Testis (tissue), 3 donors: Measurements from ENCODE around the gene RCOR1. TPM values are rescaled to one million over a fixed set of nuclear protein-coding genes. Genes with fewer than 3 reads are reported as not detected.
A peak's percentile ranks its signal among the peaks of the same experiment; 100 is the strongest.

Experiments
- DNase-seq: peaks from one replicate; pipeline ENCODE4 v3.0.0-alpha.2; 2019
- H3K27ac ChIP-seq, 2 donors: fragments of 200-600 bp; sonication (generic); one replicate each; pipeline ENCODE4 v1.5.1; 2019
- H3K27me3 ChIP-seq: fragments of 200-600 bp; sonication (generic); one replicate; pipeline ENCODE4 v1.5.1; 2019
- H3K36me3 ChIP-seq: fragments of 200-600 bp; sonication (generic); one replicate; pipeline ENCODE4 v1.5.1; 2017; ENCODE audit warnings: low read depth; ENCODE audit errors: missing control alignments
- H3K4me1 ChIP-seq: fragments of 200-600 bp; sonication (generic); one replicate; pipeline ENCODE4 v1.5.1; 2019
- H3K4me3 ChIP-seq, 2 donors: fragments of 200-600 bp; sonication (generic); one replicate each; pipeline ENCODE4 v1.5.1; 2017 to 2019
- H3K9me3 ChIP-seq: fragments of 200-600 bp; sonication (generic); one replicate; pipeline ENCODE4 v1.5.1; 2017
- POLR2A ChIP-seq: fragments of 450-650 bp; IDR thresholded peaks from one replicate; pipeline ENCODE4 v1.6.1; 2017; ENCODE audit warnings: antibody characterized with exemption, mild to moderate bottlenecking, moderate library complexity
- WGBS, 2 donors: methylation state at CpG; one replicate each; pipeline ENCODE4 v1.1.5; 2018; 5-methylcytosine and 5-hydroxymethylcytosine counted together
- intact Hi-C: fragments of 100-400 bp; cut with DNase I; formaldehyde crosslinking; loops from one replicate; pipeline ENCODE4 v1.15.1; 2023; ENCODE audit warnings: low total_unique reads
- polyA plus RNA-seq: library from polyadenylated mRNA; stranded (reverse); fragments of 350-450 nt; fragmentation: Illumina TruSeq; extraction: RNeasy Lipid Tissue Mini Kit (QIAGEN cat#74804); gene quantifications from one replicate; pipeline ENCODE4 v1.2.3, GENCODE V29; 2014; ENCODE audit warnings: low read depth, low replicate concordance; ENCODE audit not compliant: insufficient read depth
- total RNA-seq, 2 donors: library from RNA; depleted of rRNA; stranded (reverse); fragments of >200 nt; gene quantifications; one replicate each; pipeline ENCODE4 v1.2.3, GENCODE V29; 2016
- TF ChIP-seq, protein P1 (sequence below), 3 experiments: fragments of 450-650 bp in 2 of 3; fragments of 200-600 bp in 1 of 3; sonication (generic) in 1 of 3; IDR thresholded peaks; one replicate each; pipeline ENCODE4 v1.5.1; 2016 to 2019; ENCODE audit warnings: antibody characterized with exemption in 3 of 3, mild to moderate bottlenecking in 2 of 3, moderate library complexity in 1 of 3

Gene RCOR1
- total and polyA plus RNA-seq, 3 donors from 2014 or later: 33.8 to 37.8 (median 33.9) TPM

GRCh38 chr14:102757646-102758045 is 165.2 kb downstream of the RCOR1 start:
- DNase-seq: no peak
- no peaks in the 10 kb centered on the region for H3K9me3 ChIP-seq
- no peaks in the 10 kb centered on the region for H3K36me3 ChIP-seq
- TF ChIP-seq POLR2A: no peak
- TF ChIP-seq, protein P1, sequence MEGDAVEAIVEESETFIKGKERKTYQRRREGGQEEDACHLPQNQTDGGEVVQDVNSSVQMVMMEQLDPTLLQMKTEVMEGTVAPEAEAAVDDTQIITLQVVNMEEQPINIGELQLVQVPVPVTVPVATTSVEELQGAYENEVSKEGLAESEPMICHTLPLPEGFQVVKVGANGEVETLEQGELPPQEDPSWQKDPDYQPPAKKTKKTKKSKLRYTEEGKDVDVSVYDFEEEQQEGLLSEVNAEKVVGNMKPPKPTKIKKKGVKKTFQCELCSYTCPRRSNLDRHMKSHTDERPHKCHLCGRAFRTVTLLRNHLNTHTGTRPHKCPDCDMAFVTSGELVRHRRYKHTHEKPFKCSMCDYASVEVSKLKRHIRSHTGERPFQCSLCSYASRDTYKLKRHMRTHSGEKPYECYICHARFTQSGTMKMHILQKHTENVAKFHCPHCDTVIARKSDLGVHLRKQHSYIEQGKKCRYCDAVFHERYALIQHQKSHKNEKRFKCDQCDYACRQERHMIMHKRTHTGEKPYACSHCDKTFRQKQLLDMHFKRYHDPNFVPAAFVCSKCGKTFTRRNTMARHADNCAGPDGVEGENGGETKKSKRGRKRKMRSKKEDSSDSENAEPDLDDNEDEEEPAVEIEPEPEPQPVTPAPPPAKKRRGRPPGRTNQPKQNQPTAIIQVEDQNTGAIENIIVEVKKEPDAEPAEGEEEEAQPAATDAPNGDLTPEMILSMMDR (IDR thresholded peaks at IDR 0.05): no peak
- H3K4me3 ChIP-seq: peak overlapping the region in 1 of 2 donors; percentile 6
- H3K27me3 ChIP-seq: no peaks in the 10 kb centered on the region
- no peak overlapping the region for H3K27ac ChIP-seq
- H3K4me1 ChIP-seq: no peaks in the 10 kb centered on the region
- intact Hi-C loops: no loop called here
- 82 to 88% methylated on average over 8 to 11 of the region's 11 CpGs for WGBS, 2 donors

- WGBS, 2 donors: 80 to 84% methylated on average over 5 of the region's 5 CpGs
- Histone ChIP-seq H3K36me3 (no peaks in the 10 kb centered on the region), H3K9me3 (no peaks in the 10 kb centered on the region), H3K4me1 (no peaks in the 10 kb centered on the region), H3K4me3 (no peak overlapping the region), H3K27ac (no peak overlapping the region), H3K27me3 (no peaks in the 10 kb centered on the region)
- TF ChIP-seq POLR2A: no peak
- TF ChIP-seq, protein P1 (IDR thresholded peaks at IDR 0.05): no peak
- intact Hi-C loops: no loop called here
- DNase-seq: no peak
These were observed 165.6 kb downstream of the RCOR1 start for GRCh38 chr14:102758087-102758486.

GRCh38 chr14:102759456-102760187 is 167.2 kb downstream of the RCOR1 start:
- no peaks in the 10 kb centered on the region for H3K4me1 ChIP-seq
- no peak for TF ChIP-seq POLR2A
- TF ChIP-seq, protein P1 (IDR thresholded peaks at IDR 0.05): no peak
- no peak for DNase-seq
- no peak overlapping the region for H3K27ac ChIP-seq
- no peak overlapping the region for H3K4me3 ChIP-seq
- H3K9me3 ChIP-seq: no peaks in the 10 kb centered on the region
- H3K36me3 ChIP-seq: no peaks in the 10 kb centered on the region
- intact Hi-C loops: no loop called here
- no peaks in the 10 kb centered on the region for H3K27me3 ChIP-seq
- 59 to 69% methylated on average over 10 of the region's 10 CpGs for WGBS, 2 donors

- H3K27me3 ChIP-seq: no peaks in the 10 kb centered on the region
- no peak overlapping the region for H3K4me3 ChIP-seq
- H3K36me3 ChIP-seq: no peaks in the 10 kb centered on the region
- H3K9me3 ChIP-seq: no peaks in the 10 kb centered on the region
- intact Hi-C loops: no loop called here
- DNase-seq: no peak
- H3K27ac ChIP-seq: no peak overlapping the region
- TF ChIP-seq POLR2A: no peak
- TF ChIP-seq, protein P1 (IDR thresholded peaks at IDR 0.05): no peak
- H3K4me1 ChIP-seq: no peaks in the 10 kb centered on the region
- WGBS, 2 donors: 68 to 73% methylated on average over 21 of the region's 21 CpGs
These were observed 168.2 kb downstream of the RCOR1 start for GRCh38 chr14:102760496-102761193.
